Hepatocyte (in vitro differentiated cells): Measurements from ENCODE around the gene NUP50. TPM values are rescaled to one million over a fixed set of nuclear protein-coding genes. Genes with fewer than 3 reads are reported as not detected.

Experiments used
- DNase-seq: peaks from one replicate; pipeline ENCODE4 v3.0.0-alpha.2; 2016; ENCODE audit warnings: low spot score
- H2AFZ ChIP-seq: fragments of 200-600 bp; sonication (generic); 2 replicates; pipeline ENCODE4 v1.6.0; 2016; ENCODE audit warnings: antibody characterized with exemption, mild to moderate bottlenecking
- H3K27ac ChIP-seq: fragments of 200-600 bp; sonication (generic); 2 replicates; pipeline ENCODE4 v1.5.1; 2016; ENCODE audit warnings: mild to moderate bottlenecking
- H3K27me3 ChIP-seq: fragments of 200-600 bp; sonication (generic); 2 replicates; pipeline ENCODE4 v1.6.1; 2016
- H3K36me3 ChIP-seq: fragments of 200-600 bp; sonication (generic); replicated peaks from 2 replicates; pipeline ENCODE4 v1.5.1; 2016; ENCODE audit warnings: low read depth; ENCODE audit not compliant: insufficient read depth
- H3K4me1 ChIP-seq: fragments of 200-600 bp; sonication (generic); 2 replicates; pipeline ENCODE4 v1.5.1; 2016; ENCODE audit warnings: mild to moderate bottlenecking, moderate library complexity; ENCODE audit not compliant: insufficient read depth
- H3K4me2 ChIP-seq: fragments of 200-600 bp; sonication (generic); 2 replicates; pipeline ENCODE4 v1.6.0; 2016
- H3K4me3 ChIP-seq: fragments of 200-600 bp; sonication (generic); 2 replicates; pipeline ENCODE4 v1.5.1; 2016; ENCODE audit warnings: mild to moderate bottlenecking
- H3K79me2 ChIP-seq: fragments of 200-600 bp; sonication (generic); 2 replicates; pipeline ENCODE4 v1.6.0; 2017; ENCODE audit warnings: mild to moderate bottlenecking
- H3K9me2 ChIP-seq: fragments of 200-600 bp; sonication (generic); replicated peaks from 2 replicates; pipeline ENCODE4 v1.6.0; 2017; ENCODE audit warnings: mild to moderate bottlenecking; ENCODE audit not compliant: insufficient read depth
- H3K9me3 ChIP-seq: fragments of 200-600 bp; sonication (generic); 2 replicates; pipeline ENCODE4 v1.5.1; 2016; ENCODE audit warnings: low read depth, mild to moderate bottlenecking
- H4K20me1 ChIP-seq: fragments of 200-600 bp; sonication (generic); 2 replicates; pipeline ENCODE4 v1.6.0; 2016; ENCODE audit warnings: mild to moderate bottlenecking; ENCODE audit not compliant: insufficient read depth, poor library complexity, severe bottlenecking
- EZH2 ChIP-seq: fragments of 200-600 bp; sonication (generic); IDR thresholded peaks from 2 replicates; pipeline ENCODE4 v1.6.1; 2016; ENCODE audit warnings: antibody characterized with exemption, mild to moderate bottlenecking, borderline replicate concordance
- EZH2phosphoT487 ChIP-seq: fragments of 200-600 bp; sonication (generic); IDR thresholded peaks from one replicate; pipeline ENCODE4 v1.6.1; 2018; ENCODE audit warnings: antibody characterized with exemption, mild to moderate bottlenecking, low read depth, moderate library complexity; ENCODE audit not compliant: unreplicated experiment, severe bottlenecking
- WGBS: methylation state at CpG from one replicate; pipeline ENCODE4 v1.1.6; 2016; ENCODE audit warnings: low lambda C conversion rate; ENCODE audit errors: missing lambda C conversion rate; 5-methylcytosine and 5-hydroxymethylcytosine counted together
- polyA plus RNA-seq: library from polyadenylated mRNA; unstranded; fragments of >200 nt; fragmentation: Nextera tagmentation; extraction: Ambion mirVana; gene quantifications from 2 replicates; pipeline ENCODE4 v1.2.1, GENCODE V29; 2016
- total RNA-seq: library from RNA; depleted of rRNA; stranded (reverse); fragments of >200 nt; gene quantifications from 2 replicates; pipeline ENCODE4 v1.2.3, GENCODE V29; 2014
- TF ChIP-seq, protein P1 (sequence below): fragments of 200-600 bp; sonication (generic); IDR thresholded peaks from 2 replicates; pipeline ENCODE4 v1.5.1; 2016; ENCODE audit warnings: antibody characterized with exemption, mild to moderate bottlenecking; ENCODE audit not compliant: poor library complexity

Gene NUP50
- total and polyA plus RNA-seq, 2 experiments from 2014 or later = 16.0 to 43.8 TPM

DNA sequence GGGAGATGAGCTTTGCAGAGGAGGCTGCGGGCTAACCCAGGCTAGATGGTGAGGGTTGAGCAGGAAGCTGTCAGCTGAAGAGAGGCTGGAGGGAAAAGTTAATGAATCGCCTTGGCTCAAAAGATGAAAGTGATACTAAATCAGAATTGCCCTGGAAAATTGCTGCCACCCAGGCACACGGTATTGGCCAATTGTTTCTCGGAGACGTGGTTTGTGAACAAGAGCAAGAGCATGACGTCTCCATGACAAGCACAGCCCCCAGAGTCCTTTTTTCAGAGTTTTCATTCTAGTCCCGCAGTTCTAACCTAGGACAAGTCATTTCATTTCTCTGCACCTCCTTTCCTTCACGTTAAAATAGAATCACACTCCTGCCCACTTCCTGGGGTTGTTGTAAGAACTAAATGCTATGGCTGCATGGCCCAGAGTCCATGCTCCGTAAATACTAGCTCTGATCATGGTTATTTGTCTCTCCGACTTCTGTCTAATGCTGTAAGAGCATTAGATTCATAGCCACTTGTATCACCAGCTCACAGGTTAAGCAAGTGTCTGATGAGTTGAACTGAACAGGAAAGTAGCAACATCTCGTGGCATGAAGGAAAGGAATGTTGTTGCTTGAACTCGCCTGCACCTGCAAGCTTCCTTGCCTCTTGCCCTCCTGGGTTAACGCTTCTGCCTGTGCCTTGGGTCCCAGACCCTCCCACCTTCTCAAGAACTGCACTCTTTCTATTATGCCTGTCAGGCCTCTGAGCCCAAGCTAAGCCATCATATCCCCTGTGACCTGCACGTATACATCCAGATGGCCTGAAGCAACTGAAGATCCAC is 33.8 kb upstream of the NUP50 start:
- Histone ChIP-seq H3K4me2 (no peak overlapping the region), H3K4me1 (no peaks in the 10 kb centered on the region), H3K79me2 (no peaks in the 10 kb centered on the region), H3K4me3 (no peak overlapping the region), H3K36me3 (peaks cover 4% of the 10 kb centered on the region), H3K27me3 (no peaks in the 10 kb centered on the region), H3K27ac (no peak overlapping the region), H4K20me1 (no peaks in the 10 kb centered on the region), H3K9me2 (no peaks in the 10 kb centered on the region), H2AFZ (no peak overlapping the region), H3K9me3 (no peaks in the 10 kb centered on the region)
- 81% methylated on average over 14 of the region's 14 CpGs for WGBS
- TF ChIP-seq EZH2 = no peak
- no peak for TF ChIP-seq EZH2phosphoT487
- TF ChIP-seq, protein P1, sequence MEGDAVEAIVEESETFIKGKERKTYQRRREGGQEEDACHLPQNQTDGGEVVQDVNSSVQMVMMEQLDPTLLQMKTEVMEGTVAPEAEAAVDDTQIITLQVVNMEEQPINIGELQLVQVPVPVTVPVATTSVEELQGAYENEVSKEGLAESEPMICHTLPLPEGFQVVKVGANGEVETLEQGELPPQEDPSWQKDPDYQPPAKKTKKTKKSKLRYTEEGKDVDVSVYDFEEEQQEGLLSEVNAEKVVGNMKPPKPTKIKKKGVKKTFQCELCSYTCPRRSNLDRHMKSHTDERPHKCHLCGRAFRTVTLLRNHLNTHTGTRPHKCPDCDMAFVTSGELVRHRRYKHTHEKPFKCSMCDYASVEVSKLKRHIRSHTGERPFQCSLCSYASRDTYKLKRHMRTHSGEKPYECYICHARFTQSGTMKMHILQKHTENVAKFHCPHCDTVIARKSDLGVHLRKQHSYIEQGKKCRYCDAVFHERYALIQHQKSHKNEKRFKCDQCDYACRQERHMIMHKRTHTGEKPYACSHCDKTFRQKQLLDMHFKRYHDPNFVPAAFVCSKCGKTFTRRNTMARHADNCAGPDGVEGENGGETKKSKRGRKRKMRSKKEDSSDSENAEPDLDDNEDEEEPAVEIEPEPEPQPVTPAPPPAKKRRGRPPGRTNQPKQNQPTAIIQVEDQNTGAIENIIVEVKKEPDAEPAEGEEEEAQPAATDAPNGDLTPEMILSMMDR = no peak
- no peak for DNase-seq

DNA sequence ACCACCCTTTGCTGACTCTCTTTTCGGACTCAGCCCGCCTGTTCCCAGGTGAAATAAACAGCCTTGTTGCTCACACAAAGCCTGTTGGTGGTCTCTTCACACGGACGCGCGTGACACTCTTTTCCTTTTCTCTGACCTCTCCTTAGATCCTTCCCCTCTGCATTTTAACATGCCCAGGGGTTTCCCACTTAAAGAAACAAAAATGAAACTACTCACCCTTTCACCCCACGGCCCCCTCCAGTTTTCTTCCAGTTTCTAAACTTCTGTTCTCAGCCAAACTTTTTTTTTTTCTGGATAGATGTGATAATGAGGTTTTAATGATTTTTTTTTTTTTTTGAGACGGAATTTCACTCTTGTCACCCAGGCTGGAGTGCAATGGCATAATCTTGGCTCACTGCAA is 32.8 kb upstream of the NUP50 start:
- no peaks in the 10 kb centered on the region for H3K27me3 ChIP-seq
- H3K9me3 ChIP-seq = no peaks in the 10 kb centered on the region
- H3K4me3 ChIP-seq = no peak overlapping the region
- no peaks in the 10 kb centered on the region for H4K20me1 ChIP-seq
- H3K36me3 ChIP-seq = peaks cover 4% of the 10 kb centered on the region
- no peaks in the 10 kb centered on the region for H3K9me2 ChIP-seq
- no peaks in the 10 kb centered on the region for H3K4me1 ChIP-seq
- no peak for DNase-seq
- no peaks in the 10 kb centered on the region for H3K79me2 ChIP-seq
- H3K4me2 ChIP-seq = no peak overlapping the region
- TF ChIP-seq, protein P1 = no peak
- TF ChIP-seq EZH2phosphoT487 = no peak
- no peak for TF ChIP-seq EZH2
- no peak overlapping the region for H3K27ac ChIP-seq
- 96% methylated on average over 8 of the region's 8 CpGs for WGBS
- no peak overlapping the region for H2AFZ ChIP-seq

DNA sequence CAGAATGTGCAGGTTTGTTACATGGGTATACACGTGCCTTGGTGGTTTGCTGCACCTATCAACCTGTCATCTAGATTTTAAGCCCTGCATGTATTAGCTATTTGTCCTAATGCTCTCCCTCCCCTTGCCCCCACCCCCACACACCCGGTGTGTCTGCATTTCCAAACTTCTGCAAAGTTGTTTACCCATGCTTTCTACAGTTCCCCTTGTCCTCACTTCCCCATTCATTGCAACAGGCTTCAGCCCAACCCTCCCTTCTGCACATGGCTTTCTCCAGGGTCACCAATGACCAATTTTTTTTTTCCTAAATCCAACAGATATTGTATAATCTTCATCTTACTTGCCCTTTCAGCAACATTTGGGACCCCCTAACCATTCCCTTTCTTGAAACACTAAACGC is 32.0 kb upstream of the NUP50 start:
- Histone ChIP-seq H2AFZ (no peak overlapping the region), H3K9me2 (no peaks in the 10 kb centered on the region), H3K79me2 (no peaks in the 10 kb centered on the region), H3K4me3 (no peak overlapping the region), H3K27ac (no peak overlapping the region), H4K20me1 (no peaks in the 10 kb centered on the region), H3K4me2 (no peak overlapping the region), H3K27me3 (no peaks in the 10 kb centered on the region), H3K36me3 (peaks cover 4% of the 10 kb centered on the region), H3K9me3 (no peaks in the 10 kb centered on the region), H3K4me1 (no peaks in the 10 kb centered on the region)
- DNase-seq = no peak
- 89% methylated on average over 3 of the region's 3 CpGs for WGBS
- TF ChIP-seq, protein P1 = no peak
- TF ChIP-seq EZH2phosphoT487 = no peak
- no peak for TF ChIP-seq EZH2
